NCI-H187 treated with DMSO at 0.1 percent for 48 hours (cell line): ENCODE data around the gene CRB2.
"Not testable (repeated sequence)": the region's sequence is repeated elsewhere in the genome, so short reads cannot be mapped to it uniquely, and the experiment has no call there.

Source experiments
- DNase-seq: peaks from one replicate; lab custom pipeline; 2025; lab: John Stamatoyannopoulos, UW

The CRB2 gene

GRCh38 chr9:123329329-123329955, 26.6 kb upstream of the CRB2 start:
- DNase-seq = no peak

DNA sequence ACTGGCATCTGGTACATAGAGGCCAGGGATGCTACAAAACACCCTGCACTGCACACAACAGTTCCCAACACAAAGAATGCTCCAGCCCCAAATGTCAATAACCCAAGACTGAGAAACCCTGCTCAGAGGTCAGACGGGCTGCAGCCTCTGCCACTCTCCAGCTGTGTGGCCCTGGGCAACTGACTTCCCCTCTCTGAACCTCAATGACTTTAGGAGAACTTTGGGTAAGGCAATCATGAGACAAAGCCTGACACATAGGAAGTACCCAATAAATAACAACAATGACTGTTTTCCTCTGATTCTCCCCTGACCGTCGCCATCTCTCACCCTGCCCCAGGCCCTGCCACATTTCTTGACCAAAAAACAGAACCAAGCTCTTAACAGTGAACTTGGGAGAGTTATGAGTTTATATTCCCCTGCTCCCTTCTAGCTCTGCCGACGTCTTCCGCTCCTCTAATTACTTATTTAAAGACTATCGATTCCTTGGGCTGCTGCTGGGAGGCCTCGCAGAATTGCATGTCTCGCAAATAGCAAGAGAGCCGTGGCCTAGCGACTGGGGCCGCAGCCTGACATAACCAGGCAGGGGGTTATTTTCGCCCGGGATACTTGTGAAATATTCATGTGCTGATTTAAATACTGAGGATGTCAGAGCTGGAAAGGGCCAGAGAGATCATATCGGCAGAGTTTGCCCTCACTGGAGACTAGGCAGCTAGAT, 24.5 kb upstream of the CRB2 start:
- DNase-seq = no peak

DNA sequence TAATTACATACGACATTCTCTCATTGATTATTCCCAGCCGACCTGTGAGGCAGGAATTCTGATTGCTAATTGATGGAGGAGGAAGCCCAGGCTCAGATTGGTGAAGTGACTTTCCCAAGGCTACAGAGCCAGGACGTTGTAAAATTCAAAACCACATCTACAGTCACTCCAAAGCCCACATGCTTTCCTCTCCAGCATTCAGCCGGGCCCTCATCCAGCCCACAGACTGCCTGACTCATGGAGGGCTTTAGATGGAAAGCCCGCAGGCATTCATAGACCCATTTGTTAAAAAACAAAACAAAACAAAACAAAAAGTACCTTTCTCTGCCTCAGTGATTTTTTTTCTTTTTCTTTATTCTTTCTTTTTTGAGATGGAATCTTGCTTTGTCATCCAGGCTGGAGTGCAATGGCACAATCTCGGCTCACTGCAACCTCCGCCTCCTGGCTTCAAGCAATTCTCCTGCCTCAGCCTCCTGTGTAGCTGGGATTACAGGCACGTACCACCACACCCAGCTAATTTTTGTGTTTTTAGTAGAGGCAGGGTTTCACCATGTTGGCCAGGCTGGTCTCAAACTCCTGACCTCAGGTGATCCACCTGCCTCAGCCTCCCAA, 22.8 kb upstream of the CRB2 start:
- not testable (repeated sequence) for DNase-seq

- no peak for DNase-seq
Observed at GRCh38 chr9:123334639-123335038, 21.4 kb upstream of the CRB2 start.

DNA sequence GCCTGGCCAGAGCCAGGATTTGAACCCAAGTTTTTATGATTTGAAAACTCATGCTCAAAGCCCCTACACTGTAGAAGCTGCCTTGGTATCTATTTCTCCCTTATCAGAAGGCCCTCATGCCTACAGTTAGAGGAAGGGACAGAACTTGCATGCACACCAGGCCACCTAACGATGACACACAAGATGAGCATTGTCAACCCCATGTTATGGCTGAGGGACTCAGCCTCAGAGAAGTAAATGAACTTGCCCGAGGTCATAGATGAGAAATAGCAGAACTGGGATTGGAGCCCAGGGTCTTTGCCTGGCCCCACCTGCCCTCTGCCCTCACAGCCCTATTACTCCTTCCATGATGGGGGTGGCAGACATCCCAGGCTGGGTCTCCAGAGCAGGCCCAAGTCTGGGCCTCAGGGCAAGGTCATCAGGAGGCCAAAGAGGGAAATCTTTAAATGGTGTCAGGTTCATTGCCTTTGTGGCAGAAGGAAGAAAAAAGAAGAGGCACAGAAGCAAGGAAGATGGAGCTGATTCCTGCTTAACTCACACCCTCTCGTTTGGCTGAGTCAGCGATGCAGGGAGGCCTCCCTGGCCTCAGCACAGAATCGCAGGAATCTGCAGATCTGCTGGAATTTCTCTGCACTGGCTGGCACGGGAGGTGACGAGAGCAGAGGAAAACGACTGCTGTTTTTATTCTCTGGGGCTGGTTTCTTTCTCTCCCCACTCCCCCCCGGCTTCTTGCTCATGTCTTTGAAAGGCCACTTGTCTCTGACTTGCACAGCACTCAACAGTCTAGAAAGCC, 20.6 kb upstream of the CRB2 start:
- DNase-seq = peak; percentile 51

GRCh38 chr9:123335986-123336329, 20.0 kb upstream of the CRB2 start:
- DNase-seq = no peak

- DNase-seq = no peak
Observed at GRCh38 chr9:123336449-123336848, 19.5 kb upstream of the CRB2 start.

DNA sequence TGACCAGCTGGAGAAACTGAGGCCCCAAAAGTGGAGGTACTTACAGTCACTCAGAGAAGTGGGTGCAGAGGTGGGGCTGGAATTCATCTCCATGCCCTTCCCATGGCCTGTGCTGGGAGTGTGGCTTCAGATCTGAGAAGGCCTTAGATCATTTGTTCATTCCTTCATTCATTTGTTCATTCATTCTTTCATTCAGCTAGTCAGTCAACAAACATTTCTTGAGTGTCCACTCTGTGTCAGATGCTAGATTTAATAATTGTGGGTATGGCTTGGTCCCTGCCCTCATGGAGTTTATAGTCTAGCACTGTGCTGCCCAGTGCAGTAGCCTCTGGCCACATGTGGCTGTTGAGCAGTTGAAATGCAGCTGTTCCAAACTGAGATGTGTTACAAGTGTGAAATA, 19.0 kb upstream of the CRB2 start:
- no peak for DNase-seq

GRCh38 chr9:123337971-123338370, 18.0 kb upstream of the CRB2 start:
- DNase-seq = no peak

DNA sequence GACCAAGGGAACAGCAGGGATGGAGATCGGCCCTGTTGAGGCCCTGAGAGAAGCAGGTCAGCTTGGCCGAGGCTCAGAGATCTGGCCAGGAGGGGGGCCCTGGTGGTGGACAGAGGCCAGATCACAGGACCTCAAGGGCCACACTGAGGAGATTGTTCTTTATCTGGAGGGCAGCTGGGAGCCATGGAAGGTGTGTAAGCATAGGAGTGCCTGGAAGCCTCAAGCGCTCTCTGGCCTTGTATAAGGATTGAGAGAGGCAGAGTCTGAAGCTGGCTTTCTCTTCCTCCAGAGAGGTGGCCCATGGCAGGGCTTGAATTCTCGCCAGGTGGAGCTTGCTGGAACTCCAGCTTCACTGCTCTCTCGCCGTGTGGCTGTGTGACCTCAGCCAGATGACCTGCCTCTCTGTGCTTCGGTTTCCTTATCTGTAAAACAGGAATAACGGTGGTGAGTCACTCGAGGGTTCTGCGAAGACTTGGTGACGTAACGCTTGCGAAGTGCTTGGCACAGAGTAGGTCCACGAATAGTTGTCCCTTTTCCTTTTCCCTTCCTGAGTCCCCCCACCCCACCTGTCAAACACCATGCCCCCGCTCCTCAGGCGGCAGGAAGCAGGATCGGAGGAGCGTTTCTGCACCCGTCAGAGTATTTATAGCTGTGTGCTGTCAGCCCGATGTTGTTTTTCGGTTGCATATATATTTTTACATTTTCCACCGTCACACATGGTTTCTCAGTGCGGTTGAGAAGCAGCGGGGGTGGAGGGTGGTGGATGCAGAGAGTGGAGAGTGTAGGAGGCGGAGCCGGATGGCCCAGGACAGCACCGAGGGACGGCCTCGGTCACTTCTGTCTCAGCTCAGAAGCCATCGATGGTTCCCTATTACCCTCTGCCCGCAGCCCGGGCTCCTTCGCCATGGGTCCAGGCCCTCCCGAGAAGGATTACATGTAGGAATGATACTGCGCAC, 17.0 kb upstream of the CRB2 start:
- no peak for DNase-seq

- DNase-seq = no peak
Observed at GRCh38 chr9:123339666-123340510, 16.1 kb upstream of the CRB2 start.

- no peak for DNase-seq
Observed at GRCh38 chr9:123341816-123342215, 14.2 kb upstream of the CRB2 start.

GRCh38 chr9:123342247-123342646, 13.8 kb upstream of the CRB2 start:
- no peak for DNase-seq

DNA sequence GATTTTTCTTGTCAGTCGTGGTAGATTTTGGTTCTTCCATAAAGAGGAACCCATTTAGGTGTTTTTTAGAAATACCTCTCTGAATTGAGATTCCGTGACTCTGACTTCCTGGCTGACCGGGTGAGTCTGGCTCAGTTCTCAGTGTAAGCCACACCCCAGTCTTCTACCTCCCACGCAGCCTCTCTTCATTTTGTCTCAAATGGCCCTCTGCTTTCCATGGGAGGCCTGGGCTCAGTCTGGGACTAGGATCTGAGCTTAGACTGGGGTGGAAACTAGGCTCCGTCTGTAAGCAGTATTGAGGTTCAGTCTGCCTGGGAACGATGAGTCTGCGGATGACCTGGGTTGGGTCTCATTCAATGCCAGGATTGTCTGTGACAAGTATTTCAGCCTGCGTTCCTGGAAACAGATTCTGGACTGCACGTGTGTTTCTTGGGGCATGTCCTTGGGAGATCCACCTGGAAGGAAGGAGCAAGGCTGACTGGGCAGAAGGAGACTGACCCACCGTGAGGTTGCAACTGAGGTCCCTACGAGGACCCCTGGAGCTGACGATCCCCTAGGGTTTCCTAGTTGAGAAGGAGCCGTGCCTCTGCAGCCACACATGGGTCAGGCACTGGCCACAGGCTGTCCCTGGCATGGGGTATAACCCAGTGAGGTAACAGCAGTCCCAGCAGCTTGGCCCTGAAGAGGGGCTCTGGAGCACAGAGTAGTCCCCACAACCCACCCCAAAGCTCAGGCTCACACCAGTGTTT, 12.4 kb upstream of the CRB2 start:
- no peak for DNase-seq

GRCh38 chr9:123344192-123344949, 11.6 kb upstream of the CRB2 start:
- DNase-seq = no peak

GRCh38 chr9:123345567-123345955, 10.4 kb upstream of the CRB2 start:
- DNase-seq = no peak

DNA sequence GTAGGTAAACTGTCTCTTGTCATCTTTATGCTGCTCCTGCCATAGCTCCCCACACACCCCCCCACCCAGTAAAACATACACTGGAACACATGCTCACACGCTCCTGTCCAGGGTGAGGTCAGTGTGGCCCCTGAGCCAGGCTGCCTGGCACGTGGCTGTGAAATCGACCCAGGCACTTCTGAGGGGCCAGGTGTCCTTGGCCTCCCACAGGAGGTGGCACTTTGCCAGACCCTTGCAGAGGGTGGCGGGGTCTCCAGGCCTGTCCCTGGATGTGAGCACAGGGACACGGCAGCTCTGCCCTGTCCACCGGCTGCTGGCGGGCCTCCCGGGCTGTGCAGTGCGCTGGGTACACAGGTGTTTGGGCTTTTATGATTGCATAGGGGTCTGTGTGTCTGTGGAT, 10.0 kb upstream of the CRB2 start:
- no peak for DNase-seq

DNA sequence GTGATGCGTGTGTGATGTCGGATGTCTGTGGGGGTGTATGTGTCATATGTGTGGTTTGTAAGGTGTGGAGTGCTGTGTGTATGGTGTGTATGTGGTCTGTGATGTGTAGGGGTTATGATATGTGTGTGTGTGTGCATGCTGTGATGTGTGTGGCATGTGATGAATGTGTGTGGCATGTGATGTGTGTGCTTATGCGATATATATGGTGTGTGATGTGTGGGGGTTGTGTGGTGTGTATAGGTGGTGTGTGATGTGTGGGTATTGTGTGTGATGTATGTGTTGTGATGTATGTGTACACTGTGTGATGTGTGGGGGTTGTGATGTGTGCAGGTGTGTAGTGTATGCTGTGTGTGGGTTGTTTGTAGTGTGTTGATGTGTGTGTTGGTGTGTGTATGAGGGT, 9.2 kb upstream of the CRB2 start:
- DNase-seq = no peak
